RPMI7951 (cell line): ENCODE measurements around the gene CTU2. TPM values are rescaled to one million over a fixed set of nuclear protein-coding genes. Genes with fewer than 3 reads are reported as not detected.
"Not testable (repeated sequence)": the region's sequence is repeated elsewhere in the genome, so short reads cannot be mapped to it uniquely, and the experiment has no call there.

Experiments
- DNase-seq: peaks from one replicate; pipeline ENCODE4 v3.0.0-alpha.2; 2012; ENCODE audit warnings: low read depth
- total RNA-seq: library from RNA; depleted of rRNA; stranded (reverse); fragments of >200 nt; shearing (Covaris generic); gene quantifications from 2 replicates; pipeline ENCODE4 v1.2.3, GENCODE V29; 2014; rRNA removed

CTU2 gene
- 13.2 and 13.4 TPM in 2 replicates for total RNA-seq

- DNase-seq, result peak; percentile 82
Observed at GRCh38 chr16:88706229-88706964, at the start of gene CTU2, which contains the start of gene RNF166. CTU2 (plus strand) TSS chr16:88706503; CDS start chr16:88706531, 28 bp downstream. RNF166 (minus strand) TSS chr16:88706408; CDS start chr16:88706325, 83 bp downstream.

DNA sequence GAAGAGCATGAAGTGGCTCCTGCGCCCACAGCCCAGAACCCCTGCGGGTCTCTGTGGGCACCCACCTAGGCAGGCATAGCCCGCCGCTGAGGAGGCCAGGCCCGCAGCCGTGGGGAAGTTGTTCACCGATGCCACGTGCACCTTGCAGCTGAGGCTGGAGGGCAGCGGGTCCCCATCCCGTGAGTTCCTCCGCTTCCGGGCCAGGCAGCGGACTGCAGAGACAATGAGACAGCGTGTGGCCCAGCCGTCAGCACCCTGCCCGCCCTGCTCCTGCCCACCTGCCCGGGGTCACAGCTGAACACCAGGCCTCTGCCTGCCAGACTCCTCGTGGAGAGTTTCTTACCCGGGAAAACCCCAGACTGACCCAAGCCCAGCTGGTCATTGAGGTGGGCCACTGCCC lies 48.9 kb upstream of the CTU2 start:
- DNase-seq, result no peak

DNA sequence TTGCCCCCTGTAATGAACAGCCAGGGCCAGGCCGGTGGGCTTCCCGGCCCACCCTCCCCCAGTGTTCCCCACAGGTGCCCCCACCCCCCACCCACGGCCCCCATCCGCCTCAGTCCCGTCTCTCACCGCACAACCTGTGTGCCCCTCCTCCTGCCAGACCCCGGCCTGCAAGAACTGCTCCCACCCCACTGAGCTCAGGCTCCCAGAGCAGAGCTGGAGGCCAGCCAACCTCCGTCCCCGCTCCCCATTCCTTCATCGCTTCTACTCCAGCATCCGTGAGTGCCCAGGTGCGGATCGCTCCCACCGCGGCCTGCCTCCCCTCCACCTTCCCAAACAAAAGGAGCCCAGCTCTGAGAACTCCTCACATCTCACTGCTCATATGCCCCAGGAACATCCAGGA lies 47.6 kb upstream of the CTU2 start:
- DNase-seq, result no peak

- DNase-seq, result no peak
Observed at GRCh38 chr16:88659160-88659559, 47.1 kb upstream of the CTU2 start.

DNA sequence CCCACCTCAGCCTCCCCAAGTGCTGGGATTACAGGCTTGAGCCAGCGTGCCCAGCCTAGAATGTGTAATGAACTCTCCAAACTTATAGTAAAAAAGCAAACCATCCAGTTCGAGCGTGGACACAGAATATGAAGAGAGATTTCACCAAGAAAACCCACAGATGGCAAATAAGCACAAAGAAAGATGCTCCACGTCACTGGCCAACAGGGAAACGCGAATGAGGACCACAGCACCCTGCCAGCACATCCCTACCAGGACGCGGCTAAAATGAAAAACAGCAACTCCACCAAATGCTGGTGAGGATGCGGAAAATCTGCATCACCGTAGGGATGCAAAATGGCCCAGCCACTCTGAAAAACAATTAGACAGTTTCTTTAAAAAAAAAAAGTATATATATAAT lies 44.8 kb upstream of the CTU2 start:
- no peak for DNase-seq

- DNase-seq, result no peak
Observed at GRCh38 chr16:88662222-88662842, 44.0 kb upstream of the CTU2 start.

DNA sequence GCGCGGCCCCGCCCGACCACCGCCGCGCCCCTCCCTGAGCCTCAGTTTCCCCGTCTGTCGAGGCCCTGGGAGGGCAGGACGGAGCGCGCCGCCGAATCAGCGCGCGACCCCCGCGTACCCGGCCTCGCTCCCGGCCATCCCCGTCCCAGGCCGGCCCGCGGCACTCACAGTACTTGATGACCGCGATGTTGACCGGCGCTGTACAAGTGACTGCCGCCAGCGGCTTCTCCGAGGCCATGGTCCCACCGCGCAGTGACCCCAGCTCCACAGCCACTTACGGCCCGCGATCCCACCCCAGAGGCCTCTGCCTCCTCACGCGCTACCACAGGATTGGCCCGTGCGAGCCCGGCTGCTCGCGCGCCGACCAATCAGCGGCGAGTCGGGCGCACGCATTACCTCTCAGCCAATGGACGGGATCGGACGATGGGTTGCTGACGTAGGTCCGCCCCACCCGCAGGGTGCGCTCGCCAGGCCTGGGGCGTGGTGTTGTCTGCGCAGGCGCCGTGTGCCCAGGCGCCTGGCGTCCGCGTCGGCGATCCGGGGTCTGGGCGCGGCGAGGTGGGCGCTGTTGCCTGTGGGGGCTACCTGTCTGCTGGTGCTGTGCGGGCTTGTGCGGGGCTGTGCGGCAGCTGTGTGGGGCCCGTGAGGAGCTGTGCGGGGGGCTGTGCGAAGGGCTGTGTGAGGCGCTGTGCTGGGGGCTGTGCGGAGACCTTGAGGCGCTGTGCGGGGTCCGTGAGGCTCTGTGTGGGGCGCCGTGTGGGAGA lies 43.3 kb upstream of the CTU2 start, which contains the start of gene MVD:
MVD (minus strand) TSS at position 249 of the 764 bp plus-strand sequence; CDS start at position 238, 11 bp downstream.
- peak; percentile 97 for DNase-seq

DNA sequence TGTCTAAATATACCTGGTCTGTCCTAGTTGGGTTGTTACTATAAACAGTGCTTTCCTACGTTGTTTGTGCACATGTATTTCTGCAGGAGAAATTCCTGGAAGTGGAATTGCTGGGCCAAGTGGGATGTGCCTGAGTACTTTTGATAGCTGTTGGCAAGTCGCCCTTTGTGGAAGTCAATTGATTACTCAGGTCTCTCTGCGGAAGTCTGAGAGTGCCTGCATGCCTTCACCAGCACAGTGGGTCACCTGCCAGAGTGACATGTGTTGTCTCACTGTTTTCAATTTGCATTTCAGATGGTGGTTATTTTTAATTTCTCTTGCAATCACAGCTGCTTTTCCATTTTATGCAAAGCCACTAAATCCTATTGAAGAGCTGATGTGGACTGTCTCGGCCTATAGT lies 41.2 kb upstream of the CTU2 start:
- DNase-seq, result no peak

DNA sequence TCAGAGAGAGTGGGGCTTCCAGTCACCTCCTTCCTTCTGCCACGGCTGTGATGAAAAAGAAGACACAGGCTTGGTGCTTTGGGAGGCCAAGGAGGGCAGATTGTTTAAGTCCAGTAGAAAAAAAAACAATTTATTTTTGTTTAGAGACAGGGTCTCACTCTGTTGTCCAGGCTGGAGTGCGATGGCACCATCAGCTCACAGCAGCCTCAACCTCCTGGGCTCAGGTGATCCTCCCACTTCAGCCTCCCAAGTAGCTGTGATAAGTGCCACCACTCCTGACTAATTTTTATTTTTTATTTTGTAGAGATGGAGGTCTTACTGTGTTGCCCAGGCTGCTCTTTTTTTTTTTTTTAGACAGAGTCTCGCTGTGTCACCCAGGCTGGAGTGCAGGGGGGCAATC lies 40.7 kb upstream of the CTU2 start:
- DNase-seq, result no peak

GRCh38 chr16:88667461-88667860 lies 38.8 kb upstream of the CTU2 start:
- no peak for DNase-seq

DNA sequence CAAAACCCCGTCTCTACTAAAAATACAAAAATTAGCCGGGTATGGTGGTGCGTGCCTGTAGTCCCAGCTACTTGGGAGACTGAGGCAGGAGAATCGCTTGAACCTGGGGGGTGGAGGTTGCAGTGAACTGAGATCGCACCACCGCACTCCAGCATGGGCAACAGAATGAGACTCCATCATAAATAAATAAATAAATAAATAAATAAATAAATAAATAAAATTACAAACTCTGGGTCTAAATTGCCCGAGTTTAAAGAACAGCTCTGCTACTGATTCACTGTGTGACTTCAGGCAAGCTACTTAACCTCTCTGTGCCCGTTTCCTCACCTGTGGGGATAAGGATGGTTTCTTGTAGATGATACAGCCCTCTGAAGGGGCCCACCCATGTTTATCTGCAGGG lies 36.8 kb upstream of the CTU2 start:
- not testable (repeated sequence) for DNase-seq

DNA sequence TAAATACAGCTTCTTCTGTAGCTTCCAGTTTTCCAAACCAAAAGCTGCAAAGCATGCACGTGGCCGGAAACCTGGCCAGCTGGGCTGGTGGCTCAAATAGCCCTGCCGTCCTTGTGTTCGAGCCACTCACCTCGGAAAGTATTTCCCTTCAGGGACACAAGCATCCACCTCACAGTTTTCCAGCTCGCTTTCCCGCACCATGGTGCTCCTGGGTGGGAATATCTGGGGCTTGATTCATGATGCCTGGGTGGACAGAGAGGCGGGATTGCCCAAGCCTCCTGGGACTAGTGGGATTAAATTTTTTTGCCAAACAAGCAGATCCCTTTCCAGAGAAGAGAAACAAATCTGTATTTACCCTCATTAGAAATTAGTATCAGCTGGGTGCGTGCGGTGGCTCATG lies 36.3 kb upstream of the CTU2 start:
- DNase-seq, result no peak

GRCh38 chr16:88671806-88672205 lies 34.5 kb upstream of the CTU2 start:
- no peak for DNase-seq

DNA sequence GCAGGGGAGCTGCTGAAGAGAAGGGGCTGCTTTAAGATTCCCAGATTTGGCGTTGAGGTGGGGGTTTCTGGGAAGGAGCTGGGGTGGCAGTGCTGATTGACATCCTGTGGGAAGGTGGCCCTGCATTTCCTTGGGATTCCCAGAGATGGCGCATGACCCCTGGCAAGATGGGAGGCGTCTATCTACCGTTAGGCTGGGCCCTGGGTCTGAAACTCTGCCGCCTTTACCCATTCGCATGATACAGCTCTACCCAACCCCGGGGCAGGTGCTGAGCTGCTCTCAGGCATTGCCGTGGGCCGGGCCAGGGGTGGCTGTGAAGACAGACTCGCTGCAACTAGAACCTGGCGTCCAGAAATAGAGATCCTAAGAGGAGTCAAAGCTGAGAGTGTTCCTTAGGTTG lies 33.5 kb upstream of the CTU2 start:
- no peak for DNase-seq

DNA sequence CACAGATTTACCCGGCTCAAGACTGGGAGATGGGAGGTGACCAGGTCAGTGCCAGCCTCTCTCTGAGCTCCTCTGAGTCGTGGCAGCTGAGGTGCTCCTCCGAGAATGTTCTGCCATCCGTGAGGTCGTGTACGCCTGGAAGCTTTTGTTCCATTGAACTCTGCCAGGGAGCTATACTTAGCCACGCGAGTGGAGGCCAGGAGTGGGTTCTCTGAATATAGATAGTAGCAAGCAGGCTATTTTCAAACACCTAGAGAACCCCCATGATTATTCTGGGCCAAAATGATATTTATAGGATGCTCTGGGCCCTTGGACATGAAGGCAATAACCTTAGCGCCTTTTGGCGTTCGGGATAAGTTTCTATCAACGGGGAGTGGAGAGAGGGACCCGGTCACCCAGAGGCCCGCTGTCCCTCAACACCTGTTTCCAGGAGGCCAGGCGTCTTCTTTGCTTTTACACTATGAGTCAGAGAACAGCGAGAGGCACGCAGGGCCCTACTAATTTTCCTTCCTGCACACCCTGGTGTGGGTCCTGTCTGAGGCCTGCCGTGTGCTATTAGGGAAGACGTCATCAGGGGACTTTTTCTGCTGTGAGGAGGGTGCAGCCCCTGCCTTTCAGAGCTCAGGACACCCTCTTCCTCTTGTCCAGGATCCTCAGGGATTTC lies 32.5 kb upstream of the CTU2 start:
- DNase-seq, result no peak

GRCh38 chr16:88676502-88677242 lies 29.6 kb upstream of the CTU2 start:
- no peak for DNase-seq

- DNase-seq, result no peak
Observed at GRCh38 chr16:88677721-88678120, 28.6 kb upstream of the CTU2 start.

GRCh38 chr16:88678224-88678979 lies 27.9 kb upstream of the CTU2 start:
- DNase-seq, result no peak

DNA sequence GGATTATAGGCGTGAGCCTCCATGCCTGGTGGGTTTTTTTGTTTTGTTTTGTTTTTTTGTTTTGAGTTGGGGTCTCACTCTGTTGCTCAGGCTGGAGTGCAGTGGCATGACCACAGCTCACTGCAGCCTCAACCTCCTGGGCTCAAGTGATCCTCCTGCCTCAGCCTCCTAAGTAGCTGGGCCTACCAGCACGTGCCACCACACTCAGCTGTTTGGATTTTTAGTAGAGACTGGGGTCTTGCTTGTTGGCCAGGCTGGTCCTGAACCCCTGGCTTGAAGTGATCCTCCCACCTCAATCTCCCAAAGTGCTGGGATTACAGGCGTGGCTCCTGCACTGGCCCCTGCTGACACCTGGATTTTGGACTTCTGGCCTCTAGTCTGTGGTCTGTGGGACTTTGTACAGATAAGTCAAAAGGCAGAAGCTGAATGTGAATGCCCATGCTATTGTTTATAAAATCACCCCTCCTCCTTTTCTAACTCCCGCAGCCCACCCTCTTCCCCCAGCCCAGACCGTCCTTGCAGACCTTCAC lies 25.7 kb upstream of the CTU2 start:
- no peak for DNase-seq

- no peak for DNase-seq
Observed at GRCh38 chr16:88681084-88681680, 25.1 kb upstream of the CTU2 start.
